GM19455 (cell line): ENCODE data around the gene FTCD.
"Not testable (repeated sequence)": the region's sequence is repeated elsewhere in the genome, so short reads cannot be mapped to it uniquely, and the experiment has no call there.

Source experiments
- ATAC-seq: cut with Tn5 transposase; IDR thresholded peaks from one replicate; pipeline ENCODE4 v1.9.1; 2021; ENCODE audit not compliant: unreplicated experiment

The FTCD gene

GRCh38 chr21:46171996-46172862, 16.9 kb upstream of the FTCD start:
- no peak for ATAC-seq

GRCh38 chr21:46171585-46171984, 16.2 kb upstream of the FTCD start:
- no peak for ATAC-seq

- ATAC-seq, result not testable (repeated sequence)
Measured at GRCh38 chr21:46170436-46171193, 15.2 kb upstream of the FTCD start.

- ATAC-seq, result no peak
Measured at GRCh38 chr21:46168659-46169386, 13.4 kb upstream of the FTCD start.

GRCh38 chr21:46168238-46168637, 12.9 kb upstream of the FTCD start:
- no peak for ATAC-seq

- ATAC-seq, result no peak
Measured at GRCh38 chr21:46165098-46165497, 9.7 kb upstream of the FTCD start.

- no peak for ATAC-seq
Measured at GRCh38 chr21:46163380-46163779, 8.0 kb upstream of the FTCD start.

GRCh38 chr21:46161633-46162592, 6.5 kb upstream of the FTCD start:
- no peak for ATAC-seq

- ATAC-seq, result no peak
Measured at GRCh38 chr21:46160907-46161632, 5.7 kb upstream of the FTCD start.

GRCh38 chr21:46160657-46160906, 5.2 kb upstream of the FTCD start:
- no peak for ATAC-seq

GRCh38 chr21:46159841-46160656, 4.7 kb upstream of the FTCD start:
- no peak for ATAC-seq

- no peak for ATAC-seq
Measured at GRCh38 chr21:46159390-46159789, 4.0 kb upstream of the FTCD start.

GRCh38 chr21:46158666-46159300, 3.4 kb upstream of the FTCD start:
- no peak for ATAC-seq

GRCh38 chr21:46157987-46158451, 2.6 kb upstream of the FTCD start:
- ATAC-seq, result no peak

- no peak for ATAC-seq
Measured at GRCh38 chr21:46157396-46157986, 2.1 kb upstream of the FTCD start.

GRCh38 chr21:46156678-46157077, 1.3 kb upstream of the FTCD start:
- no peak for ATAC-seq

GRCh38 chr21:46156378-46156645, 933 bp upstream of the FTCD start:
- no peak for ATAC-seq

- no peak for ATAC-seq
Measured at GRCh38 chr21:46154955-46155513, 345 bp downstream of the FTCD start.
